GM23338 (cell line): ENCODE measurements around the gene GPR31. TPM values are rescaled to one million over a fixed set of nuclear protein-coding genes. Genes with fewer than 3 reads are reported as not detected.

Source experiments
- ATAC-seq: fragments of 200-7000 bp; cut with Tn5 transposase; 3 replicates; pipeline ENCODE4 v1.9.1; 2020
- DNase-seq: peaks from one replicate; pipeline ENCODE4 v3.0.0-alpha.2; 2015; ENCODE audit warnings: low spot score
- H2AFZ ChIP-seq: fragments of 200-600 bp; sonication (generic); 2 replicates; pipeline ENCODE4 v1.8.0; 2016; ENCODE audit warnings: antibody characterized with exemption, mild to moderate bottlenecking, moderate library complexity
- H3F3A ChIP-seq: fragments of 200-600 bp; sonication (generic); replicated peaks from 2 replicates; pipeline ENCODE4 v1.8.0; 2017; ENCODE audit warnings: antibody characterized with exemption, mixed run types, low read depth
- H3K27ac ChIP-seq: fragments of 200-600 bp; sonication (generic); 2 replicates; pipeline ENCODE4 v1.6.1; 2016; ENCODE audit warnings: low read depth
- H3K27me3 ChIP-seq: fragments of 200-600 bp; sonication (generic); 2 replicates; pipeline ENCODE4 v1.8.0; 2016; ENCODE audit warnings: mild to moderate bottlenecking, mixed run types, moderate library complexity; ENCODE audit not compliant: insufficient read depth
- H3K36me3 ChIP-seq: fragments of 200-600 bp; sonication (generic); 2 replicates; pipeline ENCODE4 v1.8.0; 2016; ENCODE audit warnings: mild to moderate bottlenecking; ENCODE audit not compliant: insufficient read depth
- H3K4me1 ChIP-seq: fragments of 200-600 bp; sonication (generic); 2 replicates; pipeline ENCODE4 v1.8.0; 2016; ENCODE audit warnings: mild to moderate bottlenecking, moderate library complexity; ENCODE audit not compliant: insufficient read depth
- H3K4me2 ChIP-seq: fragments of 200-600 bp; sonication (generic); 2 replicates; pipeline ENCODE4 v1.7.1; 2017; ENCODE audit warnings: mixed run types
- H3K4me3 ChIP-seq: fragments of 200-600 bp; sonication (generic); 2 replicates; pipeline ENCODE4 v1.6.1; 2016; ENCODE audit warnings: mixed run types
- H3K79me2 ChIP-seq: fragments of 200-600 bp; sonication (generic); replicated peaks from 2 replicates; pipeline ENCODE4 v1.8.0; 2017; ENCODE audit warnings: mild to moderate bottlenecking; ENCODE audit not compliant: insufficient read depth
- H3K9me2 ChIP-seq: fragments of 200-600 bp; sonication (generic); 2 replicates; pipeline ENCODE4 v1.8.0; 2017; ENCODE audit not compliant: insufficient read depth
- H4K20me1 ChIP-seq: fragments of 200-600 bp; sonication (generic); replicated peaks from 2 replicates; pipeline ENCODE4 v1.8.0; 2017; ENCODE audit warnings: mild to moderate bottlenecking; ENCODE audit not compliant: insufficient read depth
- H3K27ac Mint-ChIP-seq: 2 replicates; pipeline ENCODE4 v1.8.0; 2020; ENCODE audit warnings: inconsistent platforms, mild to moderate bottlenecking, moderate library complexity, mixed read lengths
- H3K27me3 Mint-ChIP-seq: 3 replicates; pipeline ENCODE4 v1.8.0; 2022; ENCODE audit warnings: low read depth, mild to moderate bottlenecking, moderate library complexity, mixed read lengths, inconsistent platforms; ENCODE audit not compliant: insufficient read depth, poor library complexity
- H3K36me3 Mint-ChIP-seq: 3 replicates; pipeline ENCODE4 v1.8.0; 2021; ENCODE audit warnings: low read depth, mild to moderate bottlenecking, inconsistent platforms, moderate library complexity, mixed read lengths
- H3K4me1 Mint-ChIP-seq: 3 replicates; pipeline ENCODE4 v1.8.0; 2020; ENCODE audit warnings: mild to moderate bottlenecking, inconsistent platforms, mixed read lengths
- H3K4me3 Mint-ChIP-seq: 3 replicates; pipeline ENCODE4 v1.8.0; 2021; ENCODE audit warnings: moderate library complexity, mild to moderate bottlenecking, inconsistent platforms, mixed read lengths
- H3K9me3 Mint-ChIP-seq: 3 replicates; pipeline ENCODE4 v1.8.0; 2020; ENCODE audit warnings: moderate library complexity, mild to moderate bottlenecking, inconsistent platforms, mixed read lengths
- CREB1 ChIP-seq: fragments of 250-450 bp; sonication (Bioruptor Pico); IDR thresholded peaks from 2 replicates; pipeline ENCODE4 v1.5.0; 2020; ENCODE audit warnings: low read depth, mild to moderate bottlenecking, moderate library complexity
- CTCF ChIP-seq, 2 experiments: fragments of 200-600 bp in 1 of 2; sonication (generic) in 1 of 2; conservative IDR thresholded peaks; 2 replicates each; pipeline versions ENCODE4 v1.5.1 to v1.6.1; 2016 to 2017; ENCODE audit warnings: antibody characterized with exemption in 2 of 2, low read depth in 2 of 2, mild to moderate bottlenecking in 2 of 2, moderate library complexity in 1 of 2
- EZH2 ChIP-seq: fragments of 200-600 bp; sonication (generic); IDR thresholded peaks from one replicate; pipeline ENCODE4 v1.8.0; 2017; ENCODE audit warnings: antibody characterized with exemption, mild to moderate bottlenecking, low read depth; ENCODE audit not compliant: unreplicated experiment
- EZH2phosphoT487 ChIP-seq: fragments of 200-600 bp; sonication (generic); IDR thresholded peaks from one replicate; pipeline ENCODE4 v1.8.1; 2018; ENCODE audit warnings: antibody characterized with exemption; ENCODE audit not compliant: unreplicated experiment
- JUNB ChIP-seq: IDR thresholded peaks from one replicate; pipeline ENCODE4 v1.6.1; 2016; ENCODE audit warnings: antibody characterized with exemption; ENCODE audit not compliant: unreplicated experiment
- NANOG ChIP-seq: IDR thresholded peaks from 2 replicates; pipeline ENCODE4 v1.6.1; 2016; ENCODE audit warnings: antibody characterized with exemption, borderline replicate concordance
- POLR2AphosphoS5 ChIP-seq: IDR thresholded peaks from 2 replicates; pipeline ENCODE4 v1.6.1; 2016; ENCODE audit warnings: antibody characterized with exemption, low read depth
- STAT1 ChIP-seq: IDR thresholded peaks from one replicate; pipeline ENCODE4 v1.6.1; 2016; ENCODE audit warnings: antibody characterized with exemption; ENCODE audit not compliant: unreplicated experiment
- ZNF331 ChIP-seq: fragments of 250-450 bp; sonication (Bioruptor Pico); IDR thresholded peaks from 2 replicates; pipeline ENCODE4 v1.5.0; 2020; ENCODE audit warnings: low read depth, mild to moderate bottlenecking, moderate library complexity
- polyA plus RNA-seq: library from polyadenylated mRNA; unstranded; fragments of >200 nt; fragmentation: Nextera tagmentation; extraction: Ambion mirVana; gene quantifications from 2 replicates; pipeline ENCODE4 v1.2.1, GENCODE V29; 2016
- total RNA-seq: library from RNA; depleted of rRNA; stranded (reverse); fragments of >200 nt; shearing (Covaris generic); gene quantifications from 2 replicates; pipeline ENCODE4 v1.2.3, GENCODE V29; 2014
- TF ChIP-seq, protein P1 (sequence below): IDR thresholded peaks from 2 replicates; pipeline ENCODE4 v1.6.1; 2016; ENCODE audit warnings: antibody characterized with exemption
- TF ChIP-seq, protein P2 (sequence below): fragments of 250-450 bp; sonication (Bioruptor Pico); IDR thresholded peaks from 2 replicates; pipeline ENCODE4 v1.5.0; 2020; ENCODE audit warnings: mild to moderate bottlenecking, moderate library complexity
- TF ChIP-seq, protein P3 (sequence below): IDR thresholded peaks from one replicate; pipeline ENCODE4 v1.6.1; 2018; ENCODE audit warnings: antibody characterized with exemption; ENCODE audit not compliant: unreplicated experiment

Gene GPR31
- total and polyA plus RNA-seq, 2 experiments from 2014 or later, result not detected

- no peak for TF ChIP-seq CTCF (conservative IDR thresholded peaks at IDR 0.05; ENCODE audit: low read depth in 2 of 2)
These were observed 8.8 kb downstream of the GPR31 start (continued) for GRCh38 chr6:167148997-167149396.

DNA sequence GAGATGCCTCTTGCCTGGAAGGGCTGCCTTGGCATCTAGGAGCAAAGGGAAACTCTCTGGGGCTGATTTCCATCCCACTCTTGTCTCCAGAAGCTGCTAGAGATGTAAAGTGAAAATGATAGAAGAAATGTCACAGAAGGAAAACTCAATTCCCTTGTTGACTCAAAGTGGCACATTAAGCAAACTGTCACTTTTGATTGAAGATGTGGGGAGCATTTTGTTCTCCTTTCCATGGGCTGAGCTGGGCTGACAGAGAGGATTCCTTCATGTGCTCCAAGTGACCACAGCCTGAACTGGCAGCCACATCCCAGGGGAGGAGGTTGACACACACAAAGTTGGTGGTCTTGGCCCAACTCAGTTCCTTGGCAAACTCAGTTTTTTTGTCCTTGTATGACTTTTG is 9.8 kb downstream of the GPR31 start:
- Histone ChIP-seq H3K4me1 (peaks cover 44% of the 10 kb centered on the region), H3K79me2 (no peaks in the 10 kb centered on the region), H3K9me2 (peaks cover 24% of the 10 kb centered on the region; the same call in 1 of the 2 replicates), H3K4me3 (no peak overlapping the region), H3K4me2 (peak overlapping the region; percentile 31; the same call in 1 of the 2 replicates), H3K27ac (no peak overlapping the region), H3F3A (no peaks in the 10 kb centered on the region; the same call in 1 of the 2 replicates), H2AFZ (no peak overlapping the region), H3K27me3 (peaks cover 11% of the 10 kb centered on the region; the same call in 1 of the 2 replicates), H4K20me1 (no peaks in the 10 kb centered on the region), H3K36me3 (no peaks in the 10 kb centered on the region; the same call in 1 of the 2 replicates)
- ATAC-seq, result no peak
- Mint-ChIP-seq H3K36me3 (peaks cover 16% of the 10 kb centered on the region; the same call in 2 of the 3 replicates), H3K27ac (no peak overlapping the region), H3K4me1 (peaks cover 38% of the 10 kb centered on the region), H3K4me3 (no peak overlapping the region), H3K9me3 (peaks cover 16% of the 10 kb centered on the region), H3K27me3 (peaks cover 22% of the 10 kb centered on the region)
- DNase-seq, result no peak
- TF ChIP-seq CREB1 (CRISPR knock-in tag) (no peak), STAT1 (no peak), JUNB (no peak), NANOG (no peak), EZH2phosphoT487 (no peak), ZNF331 (CRISPR knock-in tag) (no peak), POLR2AphosphoS5 (no peak), EZH2 (no peak)
- TF ChIP-seq, protein P1, sequence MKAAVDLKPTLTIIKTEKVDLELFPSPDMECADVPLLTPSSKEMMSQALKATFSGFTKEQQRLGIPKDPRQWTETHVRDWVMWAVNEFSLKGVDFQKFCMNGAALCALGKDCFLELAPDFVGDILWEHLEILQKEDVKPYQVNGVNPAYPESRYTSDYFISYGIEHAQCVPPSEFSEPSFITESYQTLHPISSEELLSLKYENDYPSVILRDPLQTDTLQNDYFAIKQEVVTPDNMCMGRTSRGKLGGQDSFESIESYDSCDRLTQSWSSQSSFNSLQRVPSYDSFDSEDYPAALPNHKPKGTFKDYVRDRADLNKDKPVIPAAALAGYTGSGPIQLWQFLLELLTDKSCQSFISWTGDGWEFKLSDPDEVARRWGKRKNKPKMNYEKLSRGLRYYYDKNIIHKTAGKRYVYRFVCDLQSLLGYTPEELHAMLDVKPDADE, result no peak
- TF ChIP-seq, protein P2, sequence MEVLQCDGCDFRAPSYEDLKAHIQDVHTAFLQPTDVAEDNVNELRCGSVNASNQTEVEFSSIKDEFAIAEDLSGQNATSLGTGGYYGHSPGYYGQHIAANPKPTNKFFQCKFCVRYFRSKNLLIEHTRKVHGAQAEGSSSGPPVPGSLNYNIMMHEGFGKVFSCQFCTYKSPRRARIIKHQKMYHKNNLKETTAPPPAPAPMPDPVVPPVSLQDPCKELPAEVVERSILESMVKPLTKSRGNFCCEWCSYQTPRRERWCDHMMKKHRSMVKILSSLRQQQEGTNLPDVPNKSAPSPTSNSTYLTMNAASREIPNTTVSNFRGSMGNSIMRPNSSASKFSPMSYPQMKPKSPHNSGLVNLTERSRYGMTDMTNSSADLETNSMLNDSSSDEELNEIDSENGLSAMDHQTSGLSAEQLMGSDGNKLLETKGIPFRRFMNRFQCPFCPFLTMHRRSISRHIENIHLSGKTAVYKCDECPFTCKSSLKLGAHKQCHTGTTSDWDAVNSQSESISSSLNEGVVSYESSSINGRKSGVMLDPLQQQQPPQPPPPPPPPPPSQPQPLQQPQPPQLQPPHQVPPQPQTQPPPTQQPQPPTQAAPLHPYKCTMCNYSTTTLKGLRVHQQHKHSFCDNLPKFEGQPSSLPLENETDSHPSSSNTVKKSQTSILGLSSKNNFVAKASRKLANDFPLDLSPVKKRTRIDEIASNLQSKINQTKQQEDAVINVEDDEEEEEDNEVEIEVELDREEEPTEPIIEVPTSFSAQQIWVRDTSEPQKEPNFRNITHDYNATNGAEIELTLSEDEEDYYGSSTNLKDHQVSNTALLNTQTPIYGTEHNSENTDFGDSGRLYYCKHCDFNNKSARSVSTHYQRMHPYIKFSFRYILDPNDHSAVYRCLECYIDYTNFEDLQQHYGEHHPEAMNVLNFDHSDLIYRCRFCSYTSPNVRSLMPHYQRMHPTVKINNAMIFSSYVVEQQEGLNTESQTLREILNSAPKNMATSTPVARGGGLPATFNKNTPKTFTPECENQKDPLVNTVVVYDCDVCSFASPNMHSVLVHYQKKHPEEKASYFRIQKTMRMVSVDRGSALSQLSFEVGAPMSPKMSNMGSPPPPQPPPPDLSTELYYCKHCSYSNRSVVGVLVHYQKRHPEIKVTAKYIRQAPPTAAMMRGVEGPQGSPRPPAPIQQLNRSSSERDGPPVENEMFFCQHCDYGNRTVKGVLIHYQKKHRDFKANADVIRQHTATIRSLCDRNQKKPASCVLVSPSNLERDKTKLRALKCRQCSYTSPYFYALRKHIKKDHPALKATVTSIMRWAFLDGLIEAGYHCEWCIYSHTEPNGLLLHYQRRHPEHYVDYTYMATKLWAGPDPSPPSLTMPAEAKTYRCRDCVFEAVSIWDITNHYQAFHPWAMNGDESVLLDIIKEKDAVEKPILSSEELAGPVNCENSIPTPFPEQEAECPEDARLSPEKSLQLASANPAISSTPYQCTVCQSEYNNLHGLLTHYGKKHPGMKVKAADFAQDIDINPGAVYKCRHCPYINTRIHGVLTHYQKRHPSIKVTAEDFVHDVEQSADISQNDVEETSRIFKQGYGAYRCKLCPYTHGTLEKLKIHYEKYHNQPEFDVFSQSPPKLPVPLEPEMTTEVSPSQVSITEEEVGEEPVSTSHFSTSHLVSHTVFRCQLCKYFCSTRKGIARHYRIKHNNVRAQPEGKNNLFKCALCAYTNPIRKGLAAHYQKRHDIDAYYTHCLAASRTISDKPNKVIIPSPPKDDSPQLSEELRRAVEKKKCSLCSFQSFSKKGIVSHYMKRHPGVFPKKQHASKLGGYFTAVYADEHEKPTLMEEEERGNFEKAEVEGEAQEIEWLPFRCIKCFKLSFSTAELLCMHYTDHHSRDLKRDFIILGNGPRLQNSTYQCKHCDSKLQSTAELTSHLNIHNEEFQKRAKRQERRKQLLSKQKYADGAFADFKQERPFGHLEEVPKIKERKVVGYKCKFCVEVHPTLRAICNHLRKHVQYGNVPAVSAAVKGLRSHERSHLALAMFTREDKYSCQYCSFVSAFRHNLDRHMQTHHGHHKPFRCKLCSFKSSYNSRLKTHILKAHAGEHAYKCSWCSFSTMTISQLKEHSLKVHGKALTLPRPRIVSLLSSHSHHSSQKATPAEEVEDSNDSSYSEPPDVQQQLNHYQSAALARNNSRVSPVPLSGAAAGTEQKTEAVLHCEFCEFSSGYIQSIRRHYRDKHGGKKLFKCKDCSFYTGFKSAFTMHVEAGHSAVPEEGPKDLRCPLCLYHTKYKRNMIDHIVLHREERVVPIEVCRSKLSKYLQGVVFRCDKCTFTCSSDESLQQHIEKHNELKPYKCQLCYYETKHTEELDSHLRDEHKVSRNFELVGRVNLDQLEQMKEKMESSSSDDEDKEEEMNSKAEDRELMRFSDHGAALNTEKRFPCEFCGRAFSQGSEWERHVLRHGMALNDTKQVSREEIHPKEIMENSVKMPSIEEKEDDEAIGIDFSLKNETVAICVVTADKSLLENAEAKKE (CRISPR knock-in tag), result no peak
- TF ChIP-seq, protein P3, sequence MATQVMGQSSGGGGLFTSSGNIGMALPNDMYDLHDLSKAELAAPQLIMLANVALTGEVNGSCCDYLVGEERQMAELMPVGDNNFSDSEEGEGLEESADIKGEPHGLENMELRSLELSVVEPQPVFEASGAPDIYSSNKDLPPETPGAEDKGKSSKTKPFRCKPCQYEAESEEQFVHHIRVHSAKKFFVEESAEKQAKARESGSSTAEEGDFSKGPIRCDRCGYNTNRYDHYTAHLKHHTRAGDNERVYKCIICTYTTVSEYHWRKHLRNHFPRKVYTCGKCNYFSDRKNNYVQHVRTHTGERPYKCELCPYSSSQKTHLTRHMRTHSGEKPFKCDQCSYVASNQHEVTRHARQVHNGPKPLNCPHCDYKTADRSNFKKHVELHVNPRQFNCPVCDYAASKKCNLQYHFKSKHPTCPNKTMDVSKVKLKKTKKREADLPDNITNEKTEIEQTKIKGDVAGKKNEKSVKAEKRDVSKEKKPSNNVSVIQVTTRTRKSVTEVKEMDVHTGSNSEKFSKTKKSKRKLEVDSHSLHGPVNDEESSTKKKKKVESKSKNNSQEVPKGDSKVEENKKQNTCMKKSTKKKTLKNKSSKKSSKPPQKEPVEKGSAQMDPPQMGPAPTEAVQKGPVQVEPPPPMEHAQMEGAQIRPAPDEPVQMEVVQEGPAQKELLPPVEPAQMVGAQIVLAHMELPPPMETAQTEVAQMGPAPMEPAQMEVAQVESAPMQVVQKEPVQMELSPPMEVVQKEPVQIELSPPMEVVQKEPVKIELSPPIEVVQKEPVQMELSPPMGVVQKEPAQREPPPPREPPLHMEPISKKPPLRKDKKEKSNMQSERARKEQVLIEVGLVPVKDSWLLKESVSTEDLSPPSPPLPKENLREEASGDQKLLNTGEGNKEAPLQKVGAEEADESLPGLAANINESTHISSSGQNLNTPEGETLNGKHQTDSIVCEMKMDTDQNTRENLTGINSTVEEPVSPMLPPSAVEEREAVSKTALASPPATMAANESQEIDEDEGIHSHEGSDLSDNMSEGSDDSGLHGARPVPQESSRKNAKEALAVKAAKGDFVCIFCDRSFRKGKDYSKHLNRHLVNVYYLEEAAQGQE, result no peak
